HepG2 (cell line): Measurements from ENCODE around the gene SLC34A3. TPM values are rescaled to one million over a fixed set of nuclear protein-coding genes. Genes with fewer than 3 reads are reported as not detected.

Source experiments
- CHCHD3 ChIP-seq: sonication (generic); formaldehyde crosslinking; IDR thresholded peaks from 2 replicates; pipeline ENCODE4 v1.8.0; 2022; ENCODE audit warnings: mild to moderate bottlenecking, missing genetic modification reagents, moderate library complexity
- DMAP1 ChIP-seq: IDR thresholded peaks from 2 replicates; pipeline ENCODE4 v1.6.1; 2016
- ERF ChIP-seq: IDR thresholded peaks from 2 replicates; pipeline ENCODE4 v1.6.1; 2018; ENCODE audit warnings: missing biosample characterization, missing genetic modification reagents
- MED1 ChIP-seq: sonication (generic); formaldehyde crosslinking; IDR thresholded peaks from 2 replicates; pipeline ENCODE4 v1.4.0; 2020; ENCODE audit warnings: missing genetic modification reagents
- PHF21A ChIP-seq: sonication (generic); formaldehyde crosslinking; IDR thresholded peaks from 2 replicates; pipeline ENCODE4 v1.5.0; 2020; ENCODE audit warnings: mild to moderate bottlenecking, missing genetic modification reagents
- PHF8 ChIP-seq: sonication (generic); formaldehyde crosslinking; IDR thresholded peaks from 2 replicates; pipeline ENCODE4 v1.5.0; 2020; ENCODE audit warnings: missing genetic modification reagents
- RFXANK ChIP-seq: IDR thresholded peaks from 2 replicates; pipeline ENCODE4 v1.6.1; 2016
- SNAPC2 ChIP-seq: sonication (generic); formaldehyde crosslinking; IDR thresholded peaks from 2 replicates; pipeline ENCODE4 v1.8.1; 2022; ENCODE audit warnings: mild to moderate bottlenecking, missing genetic modification reagents
- SP1 ChIP-seq, 2 experiments: fragments of 450-650 bp in 1 of 2; sonication (generic) in 1 of 2; formaldehyde crosslinking in 1 of 2; IDR thresholded peaks; 2 replicates each; pipeline versions ENCODE4 v1.4.0 to v1.6.1; 2016 to 2020; ENCODE audit warnings: missing genetic modification reagents in 1 of 2
- U2AF1 ChIP-seq: fragments of 200-400 bp; formaldehyde crosslinking; optimal IDR thresholded peaks from 2 replicates; pipeline ENCODE3; 2017; ENCODE audit warnings: mild to moderate bottlenecking, low read depth, low read length
- ZKSCAN8 ChIP-seq: IDR thresholded peaks from 2 replicates; pipeline ENCODE4 v1.6.1; 2016; ENCODE audit warnings: borderline replicate concordance, missing genetic modification reagents, missing compliant biosample characterization
- ZNF281 ChIP-seq: sonication (generic); formaldehyde crosslinking; IDR thresholded peaks from 2 replicates; pipeline ENCODE4 v1.4.0; 2020; ENCODE audit warnings: missing genetic modification reagents, borderline replicate concordance
- ZNF570 ChIP-seq: sonication (generic); formaldehyde crosslinking; IDR thresholded peaks from 2 replicates; pipeline ENCODE4 v1.4.0; 2020; ENCODE audit warnings: mild to moderate bottlenecking, missing genetic modification reagents, borderline replicate concordance
- ZNF687 ChIP-seq: sonication (generic); formaldehyde crosslinking; IDR thresholded peaks from 2 replicates; pipeline ENCODE4 v1.5.1; 2020; ENCODE audit warnings: mild to moderate bottlenecking, missing genetic modification reagents, moderate library complexity
- ZNF775 ChIP-seq: sonication (generic); formaldehyde crosslinking; IDR thresholded peaks from 2 replicates; pipeline ENCODE4 v1.4.0; 2020; ENCODE audit warnings: missing genetic modification reagents, mild to moderate bottlenecking, moderate library complexity, borderline replicate concordance
- ZNF879 ChIP-seq: sonication (generic); formaldehyde crosslinking; IDR thresholded peaks from 2 replicates; pipeline ENCODE4 v1.8.1; 2023; ENCODE audit warnings: missing genetic modification reagents
- polyA plus RNA-seq, 8 experiments: library from polyadenylated mRNA; depleted of rRNA in 3 of 8; stranded (reverse) in 7 of 8; unstranded in 1 of 8; fragments of >200 nt; fragmentation: Illumina TruSeq in 4 of 8; extraction: Trizol in 4 of 8; gene quantifications; 2 replicates each; pipeline versions ENCODE4 v1.2.1 to v1.2.3, GENCODE V29; 2011 to 2016; ENCODE audit warnings: low read depth in 4 of 8, missing spikeins in 1 of 8, mixed read lengths in 1 of 8; ENCODE audit not compliant: insufficient read depth in 1 of 8
- total RNA-seq, 5 experiments: library from RNA; depleted of rRNA; stranded (reverse); fragments of >200 nt; fragmentation: Illumina TruSeq; extraction: Trizol; gene quantifications; 2 replicates each; pipeline ENCODE4 v1.2.3, GENCODE V29; 2016; ENCODE audit warnings: low read depth in 1 of 5
- TF ChIP-seq, protein P1 (sequence below): sonication (generic); formaldehyde crosslinking; IDR thresholded peaks from 2 replicates; pipeline ENCODE4 v1.4.0; 2020; ENCODE audit warnings: missing genetic modification reagents, mild to moderate bottlenecking, borderline replicate concordance
- TF ChIP-seq, protein P2 (sequence below): sonication (generic); formaldehyde crosslinking; IDR thresholded peaks from 2 replicates; pipeline ENCODE4 v1.5.0; 2020; ENCODE audit warnings: missing genetic modification reagents

Gene SLC34A3
- total and polyA plus RNA-seq, 2 of the 13 experiments (the other 11 are each of a cell fraction or from before 2014, with no cell fraction given), result 0.07 to 1.0 TPM

GRCh38 chr9:137254624-137255447 is 24.1 kb downstream of the SLC34A3 start, which contains the start of gene NELFB (continued):
- TF ChIP-seq, protein P1, sequence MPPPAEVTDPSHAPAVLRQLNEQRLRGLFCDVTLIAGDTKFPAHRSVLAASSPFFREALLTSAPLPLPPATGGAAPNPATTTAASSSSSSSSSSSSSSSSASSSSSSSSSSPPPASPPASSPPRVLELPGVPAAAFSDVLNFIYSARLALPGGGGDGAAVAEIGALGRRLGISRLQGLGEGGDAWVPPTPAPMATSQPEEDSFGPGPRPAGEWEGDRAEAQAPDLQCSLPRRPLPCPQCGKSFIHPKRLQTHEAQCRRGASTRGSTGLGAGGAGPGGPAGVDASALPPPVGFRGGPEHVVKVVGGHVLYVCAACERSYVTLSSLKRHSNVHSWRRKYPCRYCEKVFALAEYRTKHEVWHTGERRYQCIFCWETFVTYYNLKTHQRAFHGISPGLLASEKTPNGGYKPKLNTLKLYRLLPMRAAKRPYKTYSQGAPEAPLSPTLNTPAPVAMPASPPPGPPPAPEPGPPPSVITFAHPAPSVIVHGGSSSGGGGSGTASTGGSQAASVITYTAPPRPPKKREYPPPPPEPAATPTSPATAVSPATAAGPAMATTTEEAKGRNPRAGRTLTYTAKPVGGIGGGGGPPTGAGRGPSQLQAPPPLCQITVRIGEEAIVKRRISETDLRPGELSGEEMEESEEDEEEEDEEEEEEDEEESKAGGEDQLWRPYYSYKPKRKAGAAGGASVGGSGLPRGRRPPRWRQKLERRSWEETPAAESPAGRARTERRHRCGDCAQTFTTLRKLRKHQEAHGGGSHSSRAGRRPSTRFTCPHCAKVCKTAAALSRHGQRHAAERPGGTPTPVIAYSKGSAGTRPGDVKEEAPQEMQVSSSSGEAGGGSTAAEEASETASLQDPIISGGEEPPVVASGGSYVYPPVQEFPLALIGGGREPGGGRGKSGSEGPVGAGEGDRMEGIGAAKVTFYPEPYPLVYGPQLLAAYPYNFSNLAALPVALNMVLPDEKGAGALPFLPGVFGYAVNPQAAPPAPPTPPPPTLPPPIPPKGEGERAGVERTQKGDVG, result no peak
- TF ChIP-seq MED1 (CRISPR knock-in tag) (peak; percentile 71), ZNF687 (CRISPR knock-in tag) (peak; percentile 48), ZNF281 (no peak), ZNF570 (CRISPR knock-in tag) (no peak), RFXANK (CRISPR knock-in tag) (no peak), ERF (CRISPR knock-in tag) (peak; percentile 60), DMAP1 (CRISPR knock-in tag) (0 out of 2 replicates have a peak, but pooled peaks have one; percentile 13), SP1 (IDR thresholded peaks at IDR 0.05) (no peak), SP1 (CRISPR knock-in tag; IDR thresholded peaks at IDR 0.05) (peak; percentile 82), CHCHD3 (CRISPR knock-in tag) (peak; percentile 40; the same call in 1 of the 2 replicates), ZKSCAN8 (CRISPR knock-in tag) (no peak), U2AF1 (no peak), ZNF775 (no peak), PHF8 (CRISPR knock-in tag) (peak; percentile 23; the same call in 1 of the 2 replicates), PHF21A (CRISPR knock-in tag) (0 out of 2 replicates have a peak, but pooled peaks have one; percentile 38), ZNF879 (CRISPR knock-in tag) (no peak), SNAPC2 (CRISPR knock-in tag) (0 out of 2 replicates have a peak, but pooled peaks have one; percentile 21)
- TF ChIP-seq, protein P2, sequence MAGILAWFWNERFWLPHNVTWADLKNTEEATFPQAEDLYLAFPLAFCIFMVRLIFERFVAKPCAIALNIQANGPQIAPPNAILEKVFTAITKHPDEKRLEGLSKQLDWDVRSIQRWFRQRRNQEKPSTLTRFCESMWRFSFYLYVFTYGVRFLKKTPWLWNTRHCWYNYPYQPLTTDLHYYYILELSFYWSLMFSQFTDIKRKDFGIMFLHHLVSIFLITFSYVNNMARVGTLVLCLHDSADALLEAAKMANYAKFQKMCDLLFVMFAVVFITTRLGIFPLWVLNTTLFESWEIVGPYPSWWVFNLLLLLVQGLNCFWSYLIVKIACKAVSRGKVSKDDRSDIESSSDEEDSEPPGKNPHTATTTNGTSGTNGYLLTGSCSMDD (CRISPR knock-in tag), result 0 out of 2 replicates have a peak, but pooled peaks have one; percentile 52
